Neural cell (in vitro differentiated cells): ENCODE measurements around the gene ABHD2. TPM values are rescaled to one million over a fixed set of nuclear protein-coding genes. Genes with fewer than 3 reads are reported as not detected.

Experiments
- H2AFZ ChIP-seq: fragments of 200-600, 300-800 bp; sonication (generic), shearing (Covaris generic); 2 replicates; pipeline ENCODE4 v1.6.0; 2014; ENCODE audit warnings: low read depth, mild to moderate bottlenecking, antibody characterized with exemption, low read length, moderate library complexity
- H3F3A ChIP-seq: fragments of 200-600 bp; shearing (Covaris generic); 2 replicates; pipeline ENCODE4 v1.6.1; 2016; ENCODE audit warnings: mild to moderate bottlenecking, moderate library complexity, mixed read lengths, antibody characterized with exemption, low read length; ENCODE audit not compliant: insufficient read depth, poor library complexity, severe bottlenecking
- H3K27ac ChIP-seq: fragments of 200-600, 300-800 bp; sonication (generic), shearing (Covaris generic); 2 replicates; pipeline ENCODE4 v1.5.1; 2014; ENCODE audit warnings: mild to moderate bottlenecking, low read length, moderate library complexity
- H3K27me3 ChIP-seq: fragments of 300-800, 200-600 bp; sonication (generic), shearing (Covaris generic); 2 replicates; pipeline ENCODE4 v1.6.0; 2014; ENCODE audit warnings: mild to moderate bottlenecking, low read depth, low read length, moderate library complexity; ENCODE audit not compliant: insufficient read depth
- H3K36me3 ChIP-seq: fragments of 300-800, 200-600 bp; sonication (generic), shearing (Covaris generic); 2 replicates; pipeline ENCODE4 v1.5.1; 2014; ENCODE audit warnings: mild to moderate bottlenecking, antibody characterized with exemption, low read length, moderate library complexity; ENCODE audit not compliant: insufficient read depth
- H3K4me2 ChIP-seq: fragments of 300-800, 200-600 bp; sonication (generic), shearing (Covaris generic); 2 replicates; pipeline ENCODE4 v1.6.0; 2014; ENCODE audit warnings: mild to moderate bottlenecking, low read length
- H3K4me3 ChIP-seq: fragments of 300-800, 200-600 bp; sonication (generic), shearing (Covaris generic); 2 replicates; pipeline ENCODE4 v1.5.1; 2014; ENCODE audit warnings: mild to moderate bottlenecking, low read length, moderate library complexity
- H3K79me2 ChIP-seq: fragments of 200-600 bp; shearing (Covaris generic); replicated peaks from 2 replicates; pipeline ENCODE4 v1.6.0; 2014; ENCODE audit warnings: mild to moderate bottlenecking, low read length, moderate library complexity; ENCODE audit not compliant: insufficient read depth
- H3K9ac ChIP-seq: fragments of 300-800, 200-600 bp; sonication (generic), shearing (Covaris generic); 2 replicates; pipeline ENCODE4 v1.6.1; 2016; ENCODE audit warnings: mild to moderate bottlenecking, low read length, mixed read lengths
- H3K9me2 ChIP-seq: fragments of 200-600 bp; shearing (Covaris generic); 2 replicates; pipeline ENCODE4 v1.6.1; 2016; ENCODE audit warnings: mild to moderate bottlenecking, low read length, mixed read lengths; ENCODE audit not compliant: insufficient read depth
- H3K9me3 ChIP-seq: fragments of 200-600, 300-800 bp; sonication (generic), shearing (Covaris generic); 2 replicates; pipeline ENCODE4 v1.6.1; 2016; ENCODE audit warnings: mild to moderate bottlenecking, mixed run types, low read length, moderate library complexity, mixed read lengths
- H4K20me1 ChIP-seq: fragments of 200-600 bp; shearing (Covaris generic); 2 replicates; pipeline ENCODE4 v1.6.1; 2016; ENCODE audit warnings: mild to moderate bottlenecking, mixed run types; ENCODE audit not compliant: insufficient read depth
- EP300 ChIP-seq: fragments of 450-650 bp; conservative IDR thresholded peaks from 2 replicates; pipeline ENCODE4 v1.6.1; 2014; ENCODE audit warnings: antibody characterized with exemption, mild to moderate bottlenecking, moderate library complexity; ENCODE audit not compliant: poor library complexity, severe bottlenecking
- EZH2 ChIP-seq: fragments of 200-600, 300-800 bp; shearing (Covaris generic), sonication (generic); IDR thresholded peaks from 2 replicates; pipeline ENCODE4 v1.6.1; 2014; ENCODE audit warnings: antibody characterized with exemption, low read length, borderline replicate concordance, mild to moderate bottlenecking; ENCODE audit not compliant: insufficient read depth, poor library complexity, severe bottlenecking
- MXI1 ChIP-seq: fragments of 450-650 bp; conservative IDR thresholded peaks from 2 replicates; pipeline ENCODE4 v1.6.1; 2014; ENCODE audit warnings: antibody characterized with exemption, mild to moderate bottlenecking; ENCODE audit not compliant: poor library complexity, severe bottlenecking
- POLR2AphosphoS5 ChIP-seq: IDR thresholded peaks from 2 replicates; pipeline ENCODE4 v1.6.1; 2012
- RAD21 ChIP-seq: fragments of 450-650 bp; conservative IDR thresholded peaks from 2 replicates; pipeline ENCODE4 v1.6.1; 2014; ENCODE audit warnings: antibody characterized with exemption, mild to moderate bottlenecking, moderate library complexity
- REST ChIP-seq: IDR thresholded peaks from 2 replicates; pipeline ENCODE4 v1.6.1; 2012; ENCODE audit warnings: borderline replicate concordance
- SMC3 ChIP-seq: fragments of 450-650 bp; conservative IDR thresholded peaks from 2 replicates; pipeline ENCODE4 v1.6.1; 2014; ENCODE audit warnings: antibody characterized with exemption, mild to moderate bottlenecking, moderate library complexity; ENCODE audit not compliant: poor library complexity
- TAF1 ChIP-seq: IDR thresholded peaks from 2 replicates; pipeline ENCODE4 v1.6.1; 2012; ENCODE audit warnings: low read depth
- polyA plus RNA-seq: library from polyadenylated mRNA; depleted of rRNA; stranded (reverse); fragments of >200 nt; gene quantifications from 2 replicates; pipeline ENCODE4 v1.2.3, GENCODE V29; 2014
- TF ChIP-seq, protein P1 (sequence below): fragments of 450-650 bp; IDR thresholded peaks from 2 replicates; pipeline ENCODE4 v1.5.1; 2014; ENCODE audit warnings: antibody characterized with exemption, mild to moderate bottlenecking, moderate library complexity; ENCODE audit not compliant: poor library complexity, severe bottlenecking

ABHD2 gene
- polyA plus RNA-seq, 1 donor from 2014 or later, result 19.0 TPM

- H3F3A ChIP-seq, result no peaks in the 10 kb centered on the region
- no peak overlapping the region for H2AFZ ChIP-seq
- H3K4me3 ChIP-seq, result no peak overlapping the region
- no peaks in the 10 kb centered on the region for H3K9me2 ChIP-seq
- H3K36me3 ChIP-seq, result peaks cover 11% of the 10 kb centered on the region
- no peaks in the 10 kb centered on the region for H4K20me1 ChIP-seq
- H3K79me2 ChIP-seq, result no peaks in the 10 kb centered on the region
- no peak for TF ChIP-seq TAF1
- TF ChIP-seq RAD21, result no peak
- TF ChIP-seq EP300, result no peak
- TF ChIP-seq SMC3, result no peak
- no peak for TF ChIP-seq POLR2AphosphoS5
- TF ChIP-seq, protein P1, sequence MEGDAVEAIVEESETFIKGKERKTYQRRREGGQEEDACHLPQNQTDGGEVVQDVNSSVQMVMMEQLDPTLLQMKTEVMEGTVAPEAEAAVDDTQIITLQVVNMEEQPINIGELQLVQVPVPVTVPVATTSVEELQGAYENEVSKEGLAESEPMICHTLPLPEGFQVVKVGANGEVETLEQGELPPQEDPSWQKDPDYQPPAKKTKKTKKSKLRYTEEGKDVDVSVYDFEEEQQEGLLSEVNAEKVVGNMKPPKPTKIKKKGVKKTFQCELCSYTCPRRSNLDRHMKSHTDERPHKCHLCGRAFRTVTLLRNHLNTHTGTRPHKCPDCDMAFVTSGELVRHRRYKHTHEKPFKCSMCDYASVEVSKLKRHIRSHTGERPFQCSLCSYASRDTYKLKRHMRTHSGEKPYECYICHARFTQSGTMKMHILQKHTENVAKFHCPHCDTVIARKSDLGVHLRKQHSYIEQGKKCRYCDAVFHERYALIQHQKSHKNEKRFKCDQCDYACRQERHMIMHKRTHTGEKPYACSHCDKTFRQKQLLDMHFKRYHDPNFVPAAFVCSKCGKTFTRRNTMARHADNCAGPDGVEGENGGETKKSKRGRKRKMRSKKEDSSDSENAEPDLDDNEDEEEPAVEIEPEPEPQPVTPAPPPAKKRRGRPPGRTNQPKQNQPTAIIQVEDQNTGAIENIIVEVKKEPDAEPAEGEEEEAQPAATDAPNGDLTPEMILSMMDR, result no peak
- no peak for TF ChIP-seq EZH2
- TF ChIP-seq MXI1, result no peak
- no peak for TF ChIP-seq REST
- H3K27me3 ChIP-seq, result no peaks in the 10 kb centered on the region
- no peak overlapping the region for H3K27ac ChIP-seq
- H3K9me3 ChIP-seq, result no peaks in the 10 kb centered on the region
- H3K9ac ChIP-seq, result no peak overlapping the region
- no peak overlapping the region for H3K4me2 ChIP-seq
These were observed 107.6 kb downstream of the ABHD2 start for GRCh38 chr15:89195836-89196235.

DNA sequence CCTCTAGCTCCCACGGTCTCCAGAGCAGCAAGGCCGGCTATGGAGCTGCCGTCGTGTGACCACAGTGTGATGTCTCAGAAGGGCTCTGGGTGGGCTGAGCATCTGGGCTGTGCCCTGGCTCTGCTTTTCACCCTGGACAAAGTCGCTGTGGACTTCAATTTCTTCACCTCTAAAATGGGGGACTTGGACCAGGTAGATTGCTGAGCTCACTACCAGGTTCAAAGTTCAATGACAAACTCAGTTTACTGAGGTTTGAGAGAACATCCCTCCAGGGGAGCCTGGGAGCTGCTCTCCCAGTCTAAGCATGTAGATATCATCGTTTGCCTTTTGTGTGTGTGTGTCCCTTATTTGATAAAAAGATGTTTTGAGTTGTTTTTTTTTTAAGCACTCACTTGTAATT is 108.0 kb downstream of the ABHD2 start:
- H3K4me3 ChIP-seq, result no peak overlapping the region
- H3K27me3 ChIP-seq, result no peaks in the 10 kb centered on the region
- H3K79me2 ChIP-seq, result no peaks in the 10 kb centered on the region
- no peak overlapping the region for H3K4me2 ChIP-seq
- no peak overlapping the region for H2AFZ ChIP-seq
- no peaks in the 10 kb centered on the region for H4K20me1 ChIP-seq
- H3K9me2 ChIP-seq, result no peaks in the 10 kb centered on the region
- H3K9me3 ChIP-seq, result no peaks in the 10 kb centered on the region
- H3F3A ChIP-seq, result no peaks in the 10 kb centered on the region
- no peak overlapping the region for H3K27ac ChIP-seq
- TF ChIP-seq MXI1 (no peak), TAF1 (no peak), EZH2 (no peak), POLR2AphosphoS5 (no peak), EP300 (no peak), RAD21 (no peak)
- TF ChIP-seq, protein P1, result no peak
- H3K36me3 ChIP-seq, result peaks cover 11% of the 10 kb centered on the region
- no peak overlapping the region for H3K9ac ChIP-seq
